K562 (cell line): ENCODE data around the gene ITGA11.

Source experiments
- ELF4 ChIP-seq: fragments of 450-650 bp; formaldehyde crosslinking; IDR thresholded peaks from 2 replicates; pipeline ENCODE4 v1.4.0; 2022; ENCODE audit warnings: missing genetic modification characterization
- FOXJ3 ChIP-seq: sonication (generic); formaldehyde crosslinking; IDR thresholded peaks from 2 replicates; pipeline ENCODE4 v1.4.0; 2020; ENCODE audit warnings: mild to moderate bottlenecking, missing genetic modification reagents
- NFXL1 ChIP-seq: fragments of 450-650 bp; formaldehyde crosslinking; IDR thresholded peaks from 2 replicates; pipeline ENCODE4 v1.4.0; 2021; ENCODE audit warnings: mild to moderate bottlenecking
- RFX5 ChIP-seq: IDR thresholded peaks from 2 replicates; pipeline ENCODE4 v1.6.1; 2011; ENCODE audit warnings: low read depth, mild to moderate bottlenecking, improper control_type of control experiment, low read length
- TF ChIP-seq, protein P1 (sequence below): fragments of 200-800 bp; sonication (Bioruptor generic); IDR thresholded peaks from 2 replicates; pipeline ENCODE4 v1.6.1; 2016; ENCODE audit warnings: missing genetic modification characterization, missing compliant biosample characterization
- TF ChIP-seq, protein P2 (sequence below): sonication (generic); formaldehyde crosslinking; IDR thresholded peaks from 2 replicates; pipeline ENCODE4 v1.8.0; 2022; ENCODE audit warnings: mild to moderate bottlenecking, low read depth, missing genetic modification reagents
- TF ChIP-seq, protein P3 (sequence below): IDR thresholded peaks from 3 replicates; pipeline ENCODE4 v1.6.1; 2011; ENCODE audit warnings: borderline replicate concordance, mild to moderate bottlenecking; ENCODE audit not compliant: insufficient read length, insufficient read depth

DNA sequence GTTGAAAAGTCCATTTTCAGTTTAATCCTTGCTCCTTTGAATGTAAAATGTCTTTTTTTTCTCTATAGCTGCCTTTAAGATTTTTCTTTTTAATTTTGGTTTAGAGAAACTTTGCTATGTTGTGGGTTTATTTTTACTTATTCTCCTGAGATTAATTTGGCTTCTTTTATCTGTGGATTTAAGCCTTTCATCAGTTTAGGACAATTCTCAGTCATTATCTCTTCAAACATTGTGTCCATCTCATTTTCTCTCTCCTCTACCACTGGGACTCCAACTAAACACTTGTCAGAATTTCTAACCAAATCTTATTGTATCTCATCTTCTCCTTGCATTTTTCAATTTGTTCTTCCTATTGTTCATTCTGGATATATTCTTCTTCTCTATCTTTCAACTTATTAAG, 12.4 kb upstream of the ITGA11 start:
- no peak for TF ChIP-seq RFX5
- no peak for TF ChIP-seq FOXJ3
- TF ChIP-seq NFXL1 (CRISPR knock-in tag) = no peak
- TF ChIP-seq, protein P1, sequence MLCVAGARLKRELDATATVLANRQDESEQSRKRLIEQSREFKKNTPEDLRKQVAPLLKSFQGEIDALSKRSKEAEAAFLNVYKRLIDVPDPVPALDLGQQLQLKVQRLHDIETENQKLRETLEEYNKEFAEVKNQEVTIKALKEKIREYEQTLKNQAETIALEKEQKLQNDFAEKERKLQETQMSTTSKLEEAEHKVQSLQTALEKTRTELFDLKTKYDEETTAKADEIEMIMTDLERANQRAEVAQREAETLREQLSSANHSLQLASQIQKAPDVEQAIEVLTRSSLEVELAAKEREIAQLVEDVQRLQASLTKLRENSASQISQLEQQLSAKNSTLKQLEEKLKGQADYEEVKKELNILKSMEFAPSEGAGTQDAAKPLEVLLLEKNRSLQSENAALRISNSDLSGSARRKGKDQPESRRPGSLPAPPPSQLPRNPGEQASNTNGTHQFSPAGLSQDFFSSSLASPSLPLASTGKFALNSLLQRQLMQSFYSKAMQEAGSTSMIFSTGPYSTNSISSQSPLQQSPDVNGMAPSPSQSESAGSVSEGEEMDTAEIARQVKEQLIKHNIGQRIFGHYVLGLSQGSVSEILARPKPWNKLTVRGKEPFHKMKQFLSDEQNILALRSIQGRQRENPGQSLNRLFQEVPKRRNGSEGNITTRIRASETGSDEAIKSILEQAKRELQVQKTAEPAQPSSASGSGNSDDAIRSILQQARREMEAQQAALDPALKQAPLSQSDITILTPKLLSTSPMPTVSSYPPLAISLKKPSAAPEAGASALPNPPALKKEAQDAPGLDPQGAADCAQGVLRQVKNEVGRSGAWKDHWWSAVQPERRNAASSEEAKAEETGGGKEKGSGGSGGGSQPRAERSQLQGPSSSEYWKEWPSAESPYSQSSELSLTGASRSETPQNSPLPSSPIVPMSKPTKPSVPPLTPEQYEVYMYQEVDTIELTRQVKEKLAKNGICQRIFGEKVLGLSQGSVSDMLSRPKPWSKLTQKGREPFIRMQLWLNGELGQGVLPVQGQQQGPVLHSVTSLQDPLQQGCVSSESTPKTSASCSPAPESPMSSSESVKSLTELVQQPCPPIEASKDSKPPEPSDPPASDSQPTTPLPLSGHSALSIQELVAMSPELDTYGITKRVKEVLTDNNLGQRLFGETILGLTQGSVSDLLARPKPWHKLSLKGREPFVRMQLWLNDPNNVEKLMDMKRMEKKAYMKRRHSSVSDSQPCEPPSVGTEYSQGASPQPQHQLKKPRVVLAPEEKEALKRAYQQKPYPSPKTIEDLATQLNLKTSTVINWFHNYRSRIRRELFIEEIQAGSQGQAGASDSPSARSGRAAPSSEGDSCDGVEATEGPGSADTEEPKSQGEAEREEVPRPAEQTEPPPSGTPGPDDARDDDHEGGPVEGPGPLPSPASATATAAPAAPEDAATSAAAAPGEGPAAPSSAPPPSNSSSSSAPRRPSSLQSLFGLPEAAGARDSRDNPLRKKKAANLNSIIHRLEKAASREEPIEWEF (CRISPR knock-in tag) = no peak
- TF ChIP-seq, protein P2, sequence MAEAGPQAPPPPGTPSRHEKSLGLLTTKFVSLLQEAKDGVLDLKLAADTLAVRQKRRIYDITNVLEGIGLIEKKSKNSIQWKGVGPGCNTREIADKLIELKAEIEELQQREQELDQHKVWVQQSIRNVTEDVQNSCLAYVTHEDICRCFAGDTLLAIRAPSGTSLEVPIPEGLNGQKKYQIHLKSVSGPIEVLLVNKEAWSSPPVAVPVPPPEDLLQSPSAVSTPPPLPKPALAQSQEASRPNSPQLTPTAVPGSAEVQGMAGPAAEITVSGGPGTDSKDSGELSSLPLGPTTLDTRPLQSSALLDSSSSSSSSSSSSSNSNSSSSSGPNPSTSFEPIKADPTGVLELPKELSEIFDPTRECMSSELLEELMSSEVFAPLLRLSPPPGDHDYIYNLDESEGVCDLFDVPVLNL = no peak
- TF ChIP-seq, protein P3, sequence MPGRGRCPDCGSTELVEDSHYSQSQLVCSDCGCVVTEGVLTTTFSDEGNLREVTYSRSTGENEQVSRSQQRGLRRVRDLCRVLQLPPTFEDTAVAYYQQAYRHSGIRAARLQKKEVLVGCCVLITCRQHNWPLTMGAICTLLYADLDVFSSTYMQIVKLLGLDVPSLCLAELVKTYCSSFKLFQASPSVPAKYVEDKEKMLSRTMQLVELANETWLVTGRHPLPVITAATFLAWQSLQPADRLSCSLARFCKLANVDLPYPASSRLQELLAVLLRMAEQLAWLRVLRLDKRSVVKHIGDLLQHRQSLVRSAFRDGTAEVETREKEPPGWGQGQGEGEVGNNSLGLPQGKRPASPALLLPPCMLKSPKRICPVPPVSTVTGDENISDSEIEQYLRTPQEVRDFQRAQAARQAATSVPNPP = no peak
- no peak for TF ChIP-seq ELF4 (CRISPR knock-in tag)
